HG03558 (cell line): ENCODE data around the gene CDH20.

ENCODE experiments used
- ATAC-seq: cut with Tn5 transposase; IDR thresholded peaks from one replicate; pipeline ENCODE4 v1.9.1; 2021; ENCODE audit warnings: moderate number of reproducible peaks; ENCODE audit not compliant: unreplicated experiment; ENCODE audit errors: extremely low read depth

The CDH20 gene

GRCh38 chr18:61569176-61569892 lies 236.1 kb downstream of the CDH20 start:
- ATAC-seq: no peak

- no peak for ATAC-seq
Measured at GRCh38 chr18:61570070-61570469, 236.8 kb downstream of the CDH20 start.

- no peak for ATAC-seq
Measured at GRCh38 chr18:61572084-61572655, 238.9 kb downstream of the CDH20 start.

- ATAC-seq: no peak
Measured at GRCh38 chr18:61572871-61573270, 239.6 kb downstream of the CDH20 start.

- no peak for ATAC-seq
Measured at GRCh38 chr18:61574665-61575064, 241.4 kb downstream of the CDH20 start.

- ATAC-seq: no peak
Measured at GRCh38 chr18:61575419-61575818, 242.2 kb downstream of the CDH20 start.

- ATAC-seq: no peak
Measured at GRCh38 chr18:61578846-61579245, 245.6 kb downstream of the CDH20 start.

- ATAC-seq: no peak
Measured at GRCh38 chr18:61579581-61579980, 246.4 kb downstream of the CDH20 start.

GRCh38 chr18:61580046-61580445 lies 246.8 kb downstream of the CDH20 start:
- ATAC-seq: no peak

- ATAC-seq: no peak
Measured at GRCh38 chr18:61581578-61582201, 248.5 kb downstream of the CDH20 start.

GRCh38 chr18:61582202-61582710 lies 249.0 kb downstream of the CDH20 start:
- ATAC-seq: no peak

- no peak for ATAC-seq
Measured at GRCh38 chr18:61583548-61583947, 250.3 kb downstream of the CDH20 start.

- ATAC-seq: no peak
Measured at GRCh38 chr18:61587865-61588264, 254.6 kb downstream of the CDH20 start.

- no peak for ATAC-seq
Measured at GRCh38 chr18:61589053-61589723, 256.0 kb downstream of the CDH20 start.

GRCh38 chr18:61589724-61590065 lies 256.5 kb downstream of the CDH20 start:
- no peak for ATAC-seq

- ATAC-seq: no peak
Measured at GRCh38 chr18:61591253-61591652, 258.0 kb downstream of the CDH20 start.

- no peak for ATAC-seq
Measured at GRCh38 chr18:61595615-61596251, 262.5 kb downstream of the CDH20 start.

GRCh38 chr18:61596296-61596695 lies 263.1 kb downstream of the CDH20 start:
- no peak for ATAC-seq

GRCh38 chr18:61597316-61597715 lies 264.1 kb downstream of the CDH20 start:
- ATAC-seq: no peak

GRCh38 chr18:61600422-61600821 lies 267.2 kb downstream of the CDH20 start:
- ATAC-seq: no peak

GRCh38 chr18:61602836-61603235 lies 269.6 kb downstream of the CDH20 start:
- no peak for ATAC-seq
